HCT116 (cell line): Measurements from ENCODE around the gene SEC24D. TPM values are rescaled to one million over a fixed set of nuclear protein-coding genes. Genes with fewer than 3 reads are reported as not detected.

Experiments
- ATAC-seq: fragments of 200-7000 bp; cut with Tn5 transposase; 2 replicates; pipeline ENCODE4 v1.9.1; 2020; ENCODE audit warnings: mild to moderate bottlenecking, moderate library complexity
- BruUV-seq: library from RNA; stranded (reverse); fragments of 400-500 nt; replicated peaks from 2 replicates; lab custom pipeline; 2021; lab: Mats Ljungman, UMichigan
- CTCF ChIA-PET: fragments of 300-600 bp; sonication (Branson Sonifier 250); formaldehyde crosslinking; loops from one replicate; lab custom pipeline; 2021; ENCODE audit warnings: antibody characterized with exemption; lab: Charles Lee
- POLR2A ChIA-PET: fragments of 300-600, 350-600 bp; sonication (Branson Sonifier 250); formaldehyde crosslinking; loops from one replicate; lab custom pipeline; 2021; ENCODE audit warnings: antibody characterized with exemption; lab: Charles Lee
- RAD21 ChIA-PET, 2 experiments: fragments of 300-600 bp; sonication (Branson Sonifier 250); formaldehyde crosslinking; loops; one replicate each; lab custom pipeline; 2023; ENCODE audit warnings: low total read pairs in 2 of 2; ENCODE audit not compliant: uncharacterized antibody in 2 of 2, unreplicated experiment in 2 of 2, low non-redundant PET in 1 of 2; lab: Charles Lee
- DNase-seq: peaks from one replicate; pipeline ENCODE4 v3.0.0-alpha.2; 2010; ENCODE audit warnings: low read depth, low spot score
- H2AFZ ChIP-seq: fragments of 200-600 bp; shearing (Covaris generic), sonication (generic); 2 replicates; pipeline ENCODE4 v1.6.1; 2017; ENCODE audit warnings: low read depth, mixed run types, mixed read lengths, antibody characterized with exemption, low read length; ENCODE audit not compliant: poor library complexity, severe bottlenecking
- H3K27ac ChIP-seq: 2 replicates; pipeline ENCODE4 v1.5.1; 2012; ENCODE audit warnings: low read depth, low read length
- H3K27me3 ChIP-seq: fragments of 200-600 bp; sonication (generic); 2 replicates; pipeline ENCODE4 v1.6.1; 2016; ENCODE audit warnings: mixed run types, low read length, mixed read lengths; ENCODE audit not compliant: insufficient read depth
- H3K36me3 ChIP-seq, 2 experiments: fragments of 200-500 bp in 1 of 2; fragments of 200-600 bp in 1 of 2; sonication (Bioruptor generic) in 1 of 2; sonication (generic) in 1 of 2; 2 replicates each; pipeline versions ENCODE4 v1.5.1 to v1.6.1; 2014 to 2016; ENCODE audit warnings: low read length in 2 of 2, inconsistent platforms in 1 of 2, mixed read lengths in 1 of 2, mixed run types in 1 of 2; ENCODE audit not compliant: insufficient read depth in 2 of 2, control insufficient read depth in 1 of 2
- H3K4me1 ChIP-seq, 2 experiments: fragments of 200-600 bp in 1 of 2; sonication (generic) in 1 of 2; 2 replicates each; pipeline versions ENCODE4 v1.5.1 to v1.6.1; 2012 to 2017; ENCODE audit warnings: low read length in 2 of 2, inconsistent platforms in 1 of 2, mild to moderate bottlenecking in 1 of 2, mixed read lengths in 1 of 2, mixed run types in 1 of 2, moderate library complexity in 1 of 2; ENCODE audit not compliant: insufficient read depth in 2 of 2, control insufficient read depth in 1 of 2
- H3K4me2 ChIP-seq: fragments of 200-600 bp; sonication (generic); 2 replicates; pipeline ENCODE4 v1.6.1; 2017; ENCODE audit warnings: mixed run types, low read length, mixed read lengths
- H3K4me3 ChIP-seq, 2 experiments: fragments of 200-600 bp in 1 of 2; sonication (generic) in 1 of 2; replicated peaks in 1 of 2; 2 replicates each; pipeline ENCODE4 v1.5.1; 2011 to 2016; ENCODE audit warnings: low read length in 2 of 2, control low read depth in 1 of 2, low read depth in 1 of 2, mild to moderate bottlenecking in 1 of 2, mixed read lengths in 1 of 2, mixed run types in 1 of 2
- H3K79me2 ChIP-seq: fragments of 200-600 bp; sonication (generic); 2 replicates; pipeline ENCODE4 v1.6.1; 2017; ENCODE audit warnings: mild to moderate bottlenecking, mixed run types, low read length, moderate library complexity, mixed read lengths; ENCODE audit not compliant: insufficient read depth
- H3K9ac ChIP-seq: fragments of 200-600 bp; sonication (generic); 2 replicates; pipeline ENCODE4 v1.6.1; 2016; ENCODE audit warnings: low read length, mixed read lengths
- H3K9me2 ChIP-seq: fragments of 200-600 bp; sonication (generic), shearing (Covaris generic); 2 replicates; pipeline ENCODE4 v1.6.1; 2017; ENCODE audit warnings: mixed run types, mild to moderate bottlenecking, moderate library complexity; ENCODE audit not compliant: insufficient read depth
- H3K9me3 ChIP-seq, 2 experiments: fragments of 200-500 bp in 1 of 2; fragments of 200-600 bp in 1 of 2; sonication (Bioruptor generic) in 1 of 2; sonication (generic) in 1 of 2; 2 replicates each; pipeline ENCODE4 v1.6.1; 2014 to 2017; ENCODE audit warnings: low read length in 2 of 2, mixed read lengths in 2 of 2, inconsistent platforms in 1 of 2, low read depth in 1 of 2, mild to moderate bottlenecking in 1 of 2, mixed run types in 1 of 2, moderate library complexity in 1 of 2; ENCODE audit not compliant: control insufficient read depth in 1 of 2, insufficient read depth in 1 of 2
- H4K20me1 ChIP-seq: fragments of 200-600 bp; sonication (generic), shearing (Covaris generic); 2 replicates; pipeline ENCODE4 v1.6.1; 2017; ENCODE audit warnings: mixed run types, mild to moderate bottlenecking, moderate library complexity; ENCODE audit not compliant: insufficient read depth
- ATF3 ChIP-seq: IDR thresholded peaks from 2 replicates; pipeline ENCODE4 v1.6.1; 2012
- ELF1 ChIP-seq: IDR thresholded peaks from 2 replicates; pipeline ENCODE4 v1.6.1; 2012; ENCODE audit warnings: low read depth, borderline replicate concordance
- FOSL1 ChIP-seq: IDR thresholded peaks from 2 replicates; pipeline ENCODE4 v1.6.1; 2012; ENCODE audit warnings: low read depth
- MAX ChIP-seq: IDR thresholded peaks from 2 replicates; pipeline ENCODE4 v1.6.1; 2012
- REST ChIP-seq: IDR thresholded peaks from 2 replicates; pipeline ENCODE4 v1.6.1; 2012; ENCODE audit warnings: low read depth
- SP1 ChIP-seq: IDR thresholded peaks from 2 replicates; pipeline ENCODE4 v1.6.1; 2012; ENCODE audit warnings: low read depth
- ZBTB33 ChIP-seq: IDR thresholded peaks from 2 replicates; pipeline ENCODE4 v1.6.1; 2011; ENCODE audit warnings: mild to moderate bottlenecking, low read length, moderate library complexity; ENCODE audit not compliant: insufficient replicate concordance; ENCODE audit errors: extremely low read depth
- intact Hi-C: fragments of 100-400 bp; cut with micrococcal nuclease; formaldehyde crosslinking; loops from 2 replicates; pipeline ENCODE4 v1.10.0; 2022
- total RNA-seq: library from RNA; stranded (reverse); gene quantifications from one replicate; pipeline ENCODE4 v1.2.1, GENCODE V29; 2021; ENCODE audit not compliant: unreplicated experiment

Gene SEC24D
- total RNA-seq, 1 experiment from 2014 or later, result 28.5 TPM

- no peak overlapping the region for H3K4me2 ChIP-seq
Observed at GRCh38 chr4:118723369-118723768, 112.6 kb downstream of the SEC24D start.

More at GRCh38 chr4:118723369-118723768, 112.6 kb downstream of the SEC24D start:
- Histone ChIP-seq H3K9me2 (no peaks in the 10 kb centered on the region), H3K27me3 (no peaks in the 10 kb centered on the region), H3K4me3 (no peak overlapping the region), H3K9me3 (no peaks in the 10 kb centered on the region), H3K27ac (no peak overlapping the region), H3K79me2 (no peaks in the 10 kb centered on the region), H3K4me1 (peaks cover 0 to 7% of the 10 kb centered on the region in 2 experiments; a peak in 1 of 4 replicates), H4K20me1 (no peaks in the 10 kb centered on the region), H3K9ac (no peak overlapping the region), H3K36me3 (peaks cover 0 to 8% of the 10 kb centered on the region in 2 experiments; a peak in 1 of 4 replicates), H2AFZ (no peak overlapping the region)
- BruUV-seq, result no TSS peak
- ChIA-PET CTCF (no interaction called here), RAD21 (no interaction called here), POLR2A (no interaction called here)
- ATAC-seq (no peak), DNase-seq (no peak)
- no peak for TF ChIP-seq ZBTB33
- TF ChIP-seq FOSL1, result no peak
- no peak for TF ChIP-seq ELF1
- TF ChIP-seq MAX, result no peak
- TF ChIP-seq REST, result no peak
- TF ChIP-seq SP1, result no peak
- no peak for TF ChIP-seq ATF3
- intact Hi-C loops, result no loop called here
